Smooth muscle cell (in vitro differentiated cells): ENCODE data around the gene ALDH1A2. TPM values are rescaled to one million over a fixed set of nuclear protein-coding genes. Genes with fewer than 3 reads are reported as not detected.

Experiments
- DNase-seq: peaks from one replicate; lab custom pipeline; 2025; ENCODE audit not compliant: unreplicated experiment; lab: John Stamatoyannopoulos, UW
- H2AFZ ChIP-seq: fragments of 200-600 bp; sonication (generic); 2 replicates; pipeline ENCODE4 v1.6.0; 2016; ENCODE audit warnings: antibody characterized with exemption, low read depth, mild to moderate bottlenecking
- H3F3A ChIP-seq: fragments of 200-600 bp; sonication (generic); 2 replicates; pipeline ENCODE4 v1.6.0; 2017; ENCODE audit warnings: antibody characterized with exemption, low read depth
- H3K27ac ChIP-seq: fragments of 200-600 bp; sonication (generic); 2 replicates; pipeline ENCODE4 v1.5.1; 2016; ENCODE audit warnings: low read depth, mild to moderate bottlenecking
- H3K27me3 ChIP-seq: fragments of 200-600 bp; sonication (generic); 2 replicates; pipeline ENCODE4 v1.6.1; 2016; ENCODE audit warnings: low read depth, mild to moderate bottlenecking
- H3K36me3 ChIP-seq: fragments of 200-600 bp; sonication (generic); 2 replicates; pipeline ENCODE4 v1.5.1; 2016; ENCODE audit warnings: low read depth
- H3K4me1 ChIP-seq: fragments of 200-600 bp; sonication (generic); 2 replicates; pipeline ENCODE4 v1.5.1; 2016; ENCODE audit warnings: low read depth
- H3K4me2 ChIP-seq: fragments of 200-600 bp; sonication (generic); 2 replicates; pipeline ENCODE4 v1.6.0; 2016; ENCODE audit warnings: mild to moderate bottlenecking
- H3K4me3 ChIP-seq: fragments of 200-600 bp; sonication (generic); 2 replicates; pipeline ENCODE4 v1.5.1; 2016; ENCODE audit warnings: mild to moderate bottlenecking
- H3K79me2 ChIP-seq: fragments of 200-600 bp; sonication (generic); 2 replicates; pipeline ENCODE4 v1.6.0; 2016; ENCODE audit warnings: low read depth, mild to moderate bottlenecking
- H3K9ac ChIP-seq: fragments of 200-600 bp; sonication (generic); 2 replicates; pipeline ENCODE4 v1.6.0; 2016; ENCODE audit warnings: low read depth
- H3K9me3 ChIP-seq: fragments of 200-600 bp; sonication (generic); replicated peaks from 2 replicates; pipeline ENCODE4 v1.5.1; 2016; ENCODE audit warnings: low read depth
- H4K20me1 ChIP-seq: fragments of 200-600 bp; sonication (generic); 2 replicates; pipeline ENCODE4 v1.6.0; 2016; ENCODE audit warnings: low read depth
- CTCF ChIP-seq: fragments of 200-600 bp; sonication (generic); IDR thresholded peaks from 2 replicates; pipeline ENCODE4 v1.5.1; 2017; ENCODE audit warnings: borderline replicate concordance, mild to moderate bottlenecking, antibody characterized with exemption; ENCODE audit not compliant: insufficient read depth, poor library complexity, severe bottlenecking
- WGBS: methylation state at CpG from one replicate; pipeline ENCODE4 v1.1.7; 2016; ENCODE audit warnings: low lambda C conversion rate; 5-methylcytosine and 5-hydroxymethylcytosine counted together
- polyA plus RNA-seq: library from polyadenylated mRNA; unstranded; fragments of >200 nt; fragmentation: Nextera tagmentation; extraction: Ambion mirVana; gene quantifications from 2 replicates; pipeline ENCODE4 v1.2.1, GENCODE V29; 2016
- total RNA-seq: library from RNA; depleted of rRNA; stranded (reverse); fragments of >200 nt; gene quantifications from 2 replicates; pipeline ENCODE4 v1.2.3, GENCODE V29; 2014

The ALDH1A2 gene
- total and polyA plus RNA-seq, 2 experiments from 2014 or later, result 0.49 to 2.9 TPM

- Histone ChIP-seq H3K4me3 (no peak overlapping the region), H4K20me1 (no peaks in the 10 kb centered on the region), H3K4me1 (no peaks in the 10 kb centered on the region), H2AFZ (no peak overlapping the region), H3F3A (no peaks in the 10 kb centered on the region), H3K9me3 (no peaks in the 10 kb centered on the region), H3K36me3 (no peaks in the 10 kb centered on the region), H3K79me2 (no peaks in the 10 kb centered on the region), H3K27me3 (no peaks in the 10 kb centered on the region), H3K4me2 (no peak overlapping the region), H3K27ac (no peak overlapping the region), H3K9ac (no peak overlapping the region)
- DNase-seq, result no peak
- TF ChIP-seq CTCF, result no peak
- WGBS, result 100% methylated on average over 2 of the region's 2 CpGs
Observed at GRCh38 chr15:57953874-57954273, 111.6 kb downstream of the ALDH1A2 start.

- no peaks in the 10 kb centered on the region for H4K20me1 ChIP-seq
- WGBS, result 92% methylated on average over 7 of the region's 7 CpGs
- no peak overlapping the region for H3K9ac ChIP-seq
- TF ChIP-seq CTCF, result no peak
- H3K4me3 ChIP-seq, result no peak overlapping the region
- no peak overlapping the region for H3K27ac ChIP-seq
- H2AFZ ChIP-seq, result no peak overlapping the region
- H3F3A ChIP-seq, result no peaks in the 10 kb centered on the region
- H3K27me3 ChIP-seq, result no peaks in the 10 kb centered on the region
- no peaks in the 10 kb centered on the region for H3K9me3 ChIP-seq
- no peak overlapping the region for H3K4me2 ChIP-seq
- no peaks in the 10 kb centered on the region for H3K36me3 ChIP-seq
- H3K79me2 ChIP-seq, result no peaks in the 10 kb centered on the region
- H3K4me1 ChIP-seq, result no peaks in the 10 kb centered on the region
- DNase-seq, result no peak
Observed at GRCh38 chr15:57951328-57951932, 114.1 kb downstream of the ALDH1A2 start.

- Histone ChIP-seq H3K9me3 (no peaks in the 10 kb centered on the region), H3F3A (no peaks in the 10 kb centered on the region), H3K36me3 (no peaks in the 10 kb centered on the region), H3K9ac (no peak overlapping the region), H3K27ac (no peak overlapping the region), H4K20me1 (no peaks in the 10 kb centered on the region), H2AFZ (no peak overlapping the region), H3K4me1 (no peaks in the 10 kb centered on the region), H3K4me3 (no peak overlapping the region), H3K27me3 (no peaks in the 10 kb centered on the region), H3K4me2 (no peak overlapping the region), H3K79me2 (no peaks in the 10 kb centered on the region)
- TF ChIP-seq CTCF, result no peak
- 76% methylated on average over 8 of the region's 8 CpGs for WGBS
- DNase-seq, result no peak
Observed at GRCh38 chr15:57950381-57950946, 115.0 kb downstream of the ALDH1A2 start.
